Liver (tissue), 9 donors: ENCODE measurements around the gene NOS3. TPM values are rescaled to one million over a fixed set of nuclear protein-coding genes. Genes with fewer than 3 reads are reported as not detected.

Experiments
- DNase-seq: peaks from one replicate; pipeline ENCODE4 v3.0.0-alpha.2; 2017; ENCODE audit warnings: low spot score
- H3K27ac ChIP-seq, 2 donors: one replicate each; pipeline ENCODE4 v1.7.0; 2013; ENCODE audit warnings: inconsistent platforms in 2 of 2, low read length in 2 of 2, control low read depth in 1 of 2, low read depth in 1 of 2, mild to moderate bottlenecking in 1 of 2
- H3K27me3 ChIP-seq, 4 donors: one replicate each; pipeline versions ENCODE4 v1.6.1 to v1.7.0; 2013; ENCODE audit warnings: low read length in 3 of 4, inconsistent platforms in 1 of 4, mild to moderate bottlenecking in 1 of 4, moderate library complexity in 1 of 4; ENCODE audit not compliant: control insufficient read depth in 4 of 4, insufficient read depth in 4 of 4
- H3K36me3 ChIP-seq, 4 donors: one replicate each; pipeline versions ENCODE4 v1.6.1 to v1.7.0; 2013; ENCODE audit warnings: low read length in 3 of 4, mild to moderate bottlenecking in 3 of 4, low read depth in 1 of 4, moderate library complexity in 1 of 4; ENCODE audit not compliant: control insufficient read depth in 4 of 4, insufficient read depth in 3 of 4
- H3K4me1 ChIP-seq, 4 donors: one replicate each; pipeline versions ENCODE4 v1.6.1 to v1.7.0; 2013; ENCODE audit warnings: low read length in 3 of 4, mild to moderate bottlenecking in 3 of 4, moderate library complexity in 1 of 4; ENCODE audit not compliant: control insufficient read depth in 4 of 4, insufficient read depth in 4 of 4
- H3K4me3 ChIP-seq, 3 donors: one replicate each; pipeline versions ENCODE4 v1.6.1 to v1.7.0; 2013; ENCODE audit warnings: low read length in 3 of 3, control low read depth in 1 of 3, low read depth in 1 of 3, mild to moderate bottlenecking in 1 of 3
- H3K9ac ChIP-seq, 2 donors: one replicate each; pipeline ENCODE4 v1.7.0; 2013; ENCODE audit warnings: low read length in 2 of 2, mild to moderate bottlenecking in 2 of 2, moderate library complexity in 2 of 2, control low read depth in 1 of 2, low read depth in 1 of 2
- H3K9me3 ChIP-seq, 4 donors: one replicate each; pipeline versions ENCODE4 v1.6.1 to v1.7.0; 2013; ENCODE audit warnings: low read length in 3 of 4; ENCODE audit not compliant: control insufficient read depth in 4 of 4
- ATF3 ChIP-seq: IDR thresholded peaks from 2 replicates; pipeline ENCODE4 v1.6.1; 2016; ENCODE audit warnings: antibody characterized with exemption
- CTCF ChIP-seq: fragments of 150-350 bp; IDR thresholded peaks from 2 replicates; pipeline ENCODE4 v1.5.1; 2017; ENCODE audit warnings: improper control_type of control experiment, low read depth, low read length; ENCODE audit not compliant: missing input control
- EGR1 ChIP-seq, 2 donors: IDR thresholded peaks; 2 replicates each; pipeline ENCODE4 v1.6.1; 2016 to 2018; ENCODE audit warnings: antibody characterized with exemption in 2 of 2, low read depth in 2 of 2
- FOXA1 ChIP-seq: IDR thresholded peaks from 2 replicates; pipeline ENCODE4 v1.6.1; 2016; ENCODE audit warnings: antibody characterized with exemption
- FOXA2 ChIP-seq: IDR thresholded peaks from 2 replicates; pipeline ENCODE4 v1.6.1; 2016; ENCODE audit warnings: antibody characterized with exemption
- GABPA ChIP-seq, 2 donors: IDR thresholded peaks in 1 of 2; conservative IDR thresholded peaks in 1 of 2; 2 replicates each; pipeline ENCODE4 v1.6.1; 2016; ENCODE audit warnings: antibody characterized with exemption in 2 of 2, mild to moderate bottlenecking in 1 of 2, moderate library complexity in 1 of 2
- HNF4A ChIP-seq, 2 donors: conservative IDR thresholded peaks; 2 replicates each; pipeline ENCODE4 v1.6.1; 2016; ENCODE audit warnings: antibody characterized with exemption in 2 of 2, mild to moderate bottlenecking in 2 of 2
- HNF4G ChIP-seq: IDR thresholded peaks from 2 replicates; pipeline ENCODE4 v1.6.1; 2016; ENCODE audit warnings: antibody characterized with exemption
- JUND ChIP-seq, 2 donors: IDR thresholded peaks; 2 replicates each; pipeline ENCODE4 v1.6.1; 2016; ENCODE audit warnings: antibody characterized with exemption in 2 of 2
- MAX ChIP-seq: IDR thresholded peaks from 2 replicates; pipeline ENCODE4 v1.6.1; 2016; ENCODE audit warnings: antibody characterized with exemption
- NR2F2 ChIP-seq: IDR thresholded peaks from 2 replicates; pipeline ENCODE4 v1.6.1; 2016; ENCODE audit warnings: antibody characterized with exemption
- REST ChIP-seq: IDR thresholded peaks from 2 replicates; pipeline ENCODE4 v1.6.1; 2016; ENCODE audit warnings: antibody characterized with exemption, mild to moderate bottlenecking
- RXRA ChIP-seq, 2 donors: IDR thresholded peaks; 2 replicates each; pipeline ENCODE4 v1.6.1; 2017 to 2018; ENCODE audit warnings: antibody characterized with exemption in 2 of 2, mild to moderate bottlenecking in 1 of 2
- SP1 ChIP-seq: IDR thresholded peaks from 2 replicates; pipeline ENCODE4 v1.6.1; 2018; ENCODE audit warnings: antibody characterized with exemption, mild to moderate bottlenecking
- TAF1 ChIP-seq: conservative IDR thresholded peaks from 2 replicates; pipeline ENCODE4 v1.6.1; 2016; ENCODE audit warnings: antibody characterized with exemption, mild to moderate bottlenecking
- YY1 ChIP-seq: IDR thresholded peaks from 2 replicates; pipeline ENCODE4 v1.6.1; 2016; ENCODE audit warnings: antibody characterized with exemption, mild to moderate bottlenecking
- ZBTB33 ChIP-seq: IDR thresholded peaks from 2 replicates; pipeline ENCODE4 v1.6.1; 2016; ENCODE audit warnings: antibody characterized with exemption
- whole genome bisulfite sequencing: extraction: QIAGEN DNeasy Blood & Tissue Kit; methylation state at CpG from one replicate; pipeline ENCODE4 v1.1.7; 2013; 5-methylcytosine and 5-hydroxymethylcytosine counted together
- polyA plus RNA-seq, 2 donors: library from polyadenylated mRNA; stranded (reverse) in 1 of 2; unstranded in 1 of 2; fragments of 200-250 nt in 1 of 2; fragments of >200 nt in 1 of 2; fragmentation: Nextera tagmentation in 1 of 2; extraction: Ambion mirVana in 1 of 2; gene quantifications; one replicate each; pipeline versions ENCODE4 v1.2.1 to v1.2.3, GENCODE V29; 2013 to 2015
- total RNA-seq, 2 donors: library from RNA; depleted of rRNA; stranded (reverse); fragments of >200 nt; gene quantifications; one replicate each; pipeline ENCODE4 v1.2.3, GENCODE V29; 2014
- donor health status: healthy.
- donor health status: healthy.
- donor health status: healthy.
- donor health status: healthy.
- donor health status: healthy.

NOS3 gene
- total and polyA plus RNA-seq, 4 donors = 1.6 to 6.1 (median 5.1) TPM

GRCh38 chr7:151016505-151016904, 25.7 kb downstream of the NOS3 start:
- no peaks in the 10 kb centered on the region for H3K9me3 ChIP-seq
- no peak overlapping the region for H3K9ac ChIP-seq
- H3K36me3 ChIP-seq = no peaks in the 10 kb centered on the region
- H3K4me1 ChIP-seq = peaks cover 6 to 25% (median 13%) of the 10 kb centered on the region in 4 donors
- TF ChIP-seq YY1 = no peak
- no peak for TF ChIP-seq HNF4G
- no peak for TF ChIP-seq ZBTB33
- no peak for TF ChIP-seq CTCF
- no peak for TF ChIP-seq EGR1 (IDR thresholded peaks at IDR 0.05; ENCODE audit: low read depth in 2 of 2)
- no peak for TF ChIP-seq HNF4A (conservative IDR thresholded peaks at IDR 0.05)
- no peak for TF ChIP-seq ATF3
- TF ChIP-seq FOXA1 = no peak
- no peak for TF ChIP-seq REST
- no peak for TF ChIP-seq GABPA (IDR thresholded peaks at IDR 0.05 in 1 of 2, conservative IDR thresholded peaks at IDR 0.05 in 1 of 2)
- no peak for TF ChIP-seq FOXA2
- no peak for TF ChIP-seq NR2F2
- no peak for TF ChIP-seq JUND (IDR thresholded peaks at IDR 0.05)
- no peak for DNase-seq
- H3K27me3 ChIP-seq = peaks cover 0 to 4% (median under 1%) of the 10 kb centered on the region in 4 donors
- H3K27ac ChIP-seq = no peak overlapping the region
- WGBS = 84% methylated on average over 8 of the region's 8 CpGs
- H3K4me3 ChIP-seq = no peak overlapping the region

- Histone ChIP-seq H3K36me3 (no peaks in the 10 kb centered on the region), H3K27me3 (peaks cover 0 to 4% (median under 1%) of the 10 kb centered on the region in 4 donors), H3K9ac (no peak overlapping the region), H3K4me1 (peaks cover 6 to 25% (median 13%) of the 10 kb centered on the region in 4 donors), H3K9me3 (no peaks in the 10 kb centered on the region), H3K4me3 (no peak overlapping the region), H3K27ac (no peak overlapping the region)
- no peak for DNase-seq
- 82% methylated on average over 15 of the region's 15 CpGs for WGBS
- no peak for TF ChIP-seq FOXA1
- TF ChIP-seq ZBTB33 = no peak
- TF ChIP-seq SP1 = no peak
- no peak for TF ChIP-seq EGR1 (IDR thresholded peaks at IDR 0.05; ENCODE audit: low read depth in 2 of 2)
- no peak for TF ChIP-seq CTCF
- no peak for TF ChIP-seq RXRA (IDR thresholded peaks at IDR 0.05)
- TF ChIP-seq MAX = no peak
- TF ChIP-seq TAF1 = no peak
Observed at GRCh38 chr7:151016942-151017341, 26.1 kb downstream of the NOS3 start.
